ENCODE results near the gene UBE2H. TPM values are rescaled to one million over a fixed set of nuclear protein-coding genes. Genes with fewer than 3 reads are reported as not detected.

Gene UBE2H
- total and polyA plus RNA-seq, 2 donors (not counting 1 experiment from before 2014, with no cell fraction given) = 23.3 to 54.1 TPM

- H3K9me3 ChIP-seq (ENCODE audit: control extremely low read depth in 1 of 3, control insufficient read depth in 2 of 3, insufficient read depth in 1 of 3, low read length in 2 of 3) = peaks cover 0 to 57% (median 0%) of the 10 kb centered on the region in 3 donors
- no peak for DNase-seq
- Mint-ChIP-seq H3K9me3 (ENCODE audit: insufficient read depth) (no peaks in the 10 kb centered on the region), H3K27ac (peak overlapping the region; percentile 15), H3K4me1 (peaks cover 47% of the 10 kb centered on the region), H3K4me3 (peak overlapping the region; percentile 77), H3K27me3 (peaks cover 50% of the 10 kb centered on the region)
- no peak overlapping the region for H2AFZ ChIP-seq (ENCODE audit: insufficient read depth, low read depth, low read length, poor library complexity, severe bottlenecking)
- peaks cover 18% of the 10 kb centered on the region for H4K20me1 ChIP-seq (ENCODE audit: control insufficient read depth, insufficient read depth, low read length, poor library complexity, severe bottlenecking)
- ChIA-PET POLR2A (interaction anchor here (0.6 kb wide), 1 partner anchor 180 kb away, joined by 4 read pairs; no protein-coding TSS in a partner anchor), CTCF (no interaction called here)
- peaks cover 64 to 66% of the 10 kb centered on the region in 2 donors for H3K4me1 ChIP-seq (ENCODE audit: control insufficient read depth in 2 of 2, insufficient read depth in 2 of 2, low read length in 2 of 2)
- TF ChIP-seq EZH2 (IDR thresholded peaks at IDR 0.05; ENCODE audit: borderline replicate concordance, insufficient read depth, low read depth, low read length, poor library complexity, severe bottlenecking) (no peak), CTCF (IDR thresholded peaks at IDR 0.05) (no peak)
- no peak overlapping the region for H3K27ac ChIP-seq (ENCODE audit: low read length in 2 of 2)
- H3K9ac ChIP-seq (ENCODE audit: low read length) = no peak overlapping the region
- peak overlapping the region; percentile 100 for H3K4me2 ChIP-seq (replicated peaks; ENCODE audit: low read depth, low read length, poor library complexity, severe bottlenecking)
- H3K27me3 ChIP-seq (replicated peaks in 1 of 4; ENCODE audit: control extremely low read depth in 1 of 4, control insufficient read depth in 3 of 4, insufficient read depth in 4 of 4, low read length in 3 of 4) = peaks cover 0 to 83% (median 57%) of the 10 kb centered on the region in 4 experiments
- WGBS (ENCODE audit: insufficient coverage) = 22% methylated on average over 8 of the region's 10 CpGs
- H3K4me3 ChIP-seq (ENCODE audit: control extremely low read depth in 1 of 5, extremely low read depth in 1 of 5, insufficient read depth in 1 of 5, low read depth in 2 of 5, low read length in 4 of 5) = peak overlapping the region in 1 of 5 experiments; percentile 24
- H3K79me2 ChIP-seq (ENCODE audit: control insufficient read depth, insufficient read depth, low read length) = no peaks in the 10 kb centered on the region
- intact Hi-C loops (cut with micrococcal nuclease) = loop anchor here (5.0 kb wide), 1 partner anchor 169 kb away; the partner anchor contains the start of gene UBE2H
- no peak for ATAC-seq (ENCODE audit: low read depth)
- H3K36me3 ChIP-seq (replicated peaks in 1 of 2; ENCODE audit: control extremely low read depth in 1 of 2, control insufficient read depth in 1 of 2, extremely low read depth in 1 of 2, insufficient read depth in 2 of 2, low read length in 1 of 2) = no peaks in the 10 kb centered on the region
Measured at GRCh38 chr7:129783584-129783919, 169.2 kb downstream of the UBE2H start.

GRCh38 chr7:129782818-129783583, 169.8 kb downstream of the UBE2H start:
- DNase-seq = peak; percentile 53
- Histone ChIP-seq H3K4me1 (ENCODE audit: control insufficient read depth in 2 of 2, insufficient read depth in 2 of 2, low read length in 2 of 2) (peaks cover 69 to 70% of the 10 kb centered on the region in 2 donors), H3K27ac (ENCODE audit: low read length in 2 of 2) (no peak overlapping the region), H4K20me1 (ENCODE audit: control insufficient read depth, insufficient read depth, low read length, poor library complexity, severe bottlenecking) (peaks cover 18% of the 10 kb centered on the region), H3K9me3 (ENCODE audit: control extremely low read depth in 1 of 3, control insufficient read depth in 2 of 3, insufficient read depth in 1 of 3, low read length in 2 of 3) (peaks cover 0 to 62% (median 0%) of the 10 kb centered on the region in 3 donors), H2AFZ (ENCODE audit: insufficient read depth, low read depth, low read length, poor library complexity, severe bottlenecking) (no peak overlapping the region), H3K27me3 (replicated peaks in 1 of 4; ENCODE audit: control extremely low read depth in 1 of 4, control insufficient read depth in 3 of 4, insufficient read depth in 4 of 4, low read length in 3 of 4) (peaks cover 0 to 88% (median 62%) of the 10 kb centered on the region in 4 experiments), H3K79me2 (ENCODE audit: control insufficient read depth, insufficient read depth, low read length) (no peaks in the 10 kb centered on the region), H3K4me3 (ENCODE audit: control extremely low read depth in 1 of 5, extremely low read depth in 1 of 5, insufficient read depth in 1 of 5, low read depth in 2 of 5, low read length in 4 of 5) (peak overlapping the region in 1 of 5 experiments; percentile 37), H3K9ac (ENCODE audit: low read length) (peak overlapping the region; percentile 59), H3K4me2 (replicated peaks; ENCODE audit: low read depth, low read length, poor library complexity, severe bottlenecking) (peak overlapping the region; percentile 100), H3K36me3 (replicated peaks in 1 of 2; ENCODE audit: control extremely low read depth in 1 of 2, control insufficient read depth in 1 of 2, extremely low read depth in 1 of 2, insufficient read depth in 2 of 2, low read length in 1 of 2) (no peaks in the 10 kb centered on the region)
- TF ChIP-seq CTCF (IDR thresholded peaks at IDR 0.05) (no peak), EZH2 (IDR thresholded peaks at IDR 0.05; ENCODE audit: borderline replicate concordance, insufficient read depth, low read depth, low read length, poor library complexity, severe bottlenecking) (peak; percentile 83)
- intact Hi-C loops (cut with micrococcal nuclease) = loop anchor here (5.0 kb wide), 1 partner anchor 169 kb away; the partner anchor contains the start of gene UBE2H
- ATAC-seq (ENCODE audit: low read depth) = no peak
- WGBS (ENCODE audit: insufficient coverage) = 12% methylated on average over 42 of the region's 42 CpGs
- Mint-ChIP-seq H3K4me3 (peak overlapping the region; percentile 77), H3K27me3 (peaks cover 52% of the 10 kb centered on the region), H3K27ac (peak overlapping the region; percentile 15), H3K4me1 (peaks cover 50% of the 10 kb centered on the region), H3K9me3 (ENCODE audit: insufficient read depth) (no peaks in the 10 kb centered on the region)
- CTCF ChIA-PET = no interaction called here
- POLR2A ChIA-PET = interaction anchor here (0.6 kb wide), 1 partner anchor 179 kb away, joined by 4 read pairs; no protein-coding TSS in a partner anchor
